ENCODE results near the gene MUC6.

Gene MUC6

DNA sequence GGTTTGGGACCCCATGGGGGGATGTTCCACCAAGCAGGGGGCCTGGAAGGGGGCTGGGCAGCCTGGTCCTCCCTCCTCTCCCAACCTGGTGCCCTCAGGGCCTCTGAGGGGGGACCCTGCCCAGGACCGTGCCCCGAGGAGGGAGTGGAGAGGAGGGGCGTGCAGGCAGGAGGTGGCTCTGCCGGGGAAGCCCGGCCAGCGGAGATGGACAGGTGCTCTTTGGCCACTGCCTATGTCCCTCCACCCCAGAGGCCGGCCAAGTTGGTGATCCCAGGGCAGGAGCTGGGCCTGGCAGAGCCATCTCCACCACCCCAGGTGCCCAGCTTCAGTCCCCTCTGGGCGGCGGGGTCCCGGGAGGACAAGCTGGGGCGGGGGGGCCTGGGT lies 40.5 kb upstream of the MUC6 start (continued):
- TF ChIP-seq ZNF398 (tag by site-specific recombination; IDR thresholded peaks at IDR 0.05) (no peak), ZNF223 (tag by site-specific recombination; IDR thresholded peaks at IDR 0.05) (no peak), ZNF501 (tag by site-specific recombination; IDR thresholded peaks at IDR 0.05) (no peak), ZNF670 (tag by site-specific recombination; IDR thresholded peaks at IDR 0.05; ENCODE audit: low read depth) (no peak), ZNF341 (tag by site-specific recombination; IDR thresholded peaks at IDR 0.05; ENCODE audit: low read depth) (no peak)

- no peaks in the 10 kb centered on the region for H3K36me3 ChIP-seq (ENCODE audit: control insufficient read depth in 2 of 2, insufficient read depth in 1 of 2, low read length in 2 of 2)
- ChIA-PET POLR2A (no interaction called here), CTCF (no interaction called here)
- no peak overlapping the region for H3K4me3 ChIP-seq (ENCODE audit: low read depth, low read length)
- no peaks in the 10 kb centered on the region for H3K4me1 ChIP-seq (ENCODE audit: control insufficient read depth, insufficient read depth, low read length)
- TF ChIP-seq RBAK (tag by site-specific recombination; IDR thresholded peaks at IDR 0.05) (no peak), KLF8 (tag by site-specific recombination; IDR thresholded peaks at IDR 0.05) (no peak), ZNF211 (tag by site-specific recombination; IDR thresholded peaks at IDR 0.05; ENCODE audit: low read depth) (no peak), ZNF292 (tag by site-specific recombination; IDR thresholded peaks at IDR 0.05; ENCODE audit: borderline replicate concordance, low read depth) (no peak), ZNF571 (tag by site-specific recombination; IDR thresholded peaks at IDR 0.05) (no peak), SP7 (tag by site-specific recombination; IDR thresholded peaks at IDR 0.05) (no peak), AEBP2 (tag by site-specific recombination; IDR thresholded peaks at IDR 0.05; ENCODE audit: borderline replicate concordance) (no peak)
- TF ChIP-seq, protein P1, sequence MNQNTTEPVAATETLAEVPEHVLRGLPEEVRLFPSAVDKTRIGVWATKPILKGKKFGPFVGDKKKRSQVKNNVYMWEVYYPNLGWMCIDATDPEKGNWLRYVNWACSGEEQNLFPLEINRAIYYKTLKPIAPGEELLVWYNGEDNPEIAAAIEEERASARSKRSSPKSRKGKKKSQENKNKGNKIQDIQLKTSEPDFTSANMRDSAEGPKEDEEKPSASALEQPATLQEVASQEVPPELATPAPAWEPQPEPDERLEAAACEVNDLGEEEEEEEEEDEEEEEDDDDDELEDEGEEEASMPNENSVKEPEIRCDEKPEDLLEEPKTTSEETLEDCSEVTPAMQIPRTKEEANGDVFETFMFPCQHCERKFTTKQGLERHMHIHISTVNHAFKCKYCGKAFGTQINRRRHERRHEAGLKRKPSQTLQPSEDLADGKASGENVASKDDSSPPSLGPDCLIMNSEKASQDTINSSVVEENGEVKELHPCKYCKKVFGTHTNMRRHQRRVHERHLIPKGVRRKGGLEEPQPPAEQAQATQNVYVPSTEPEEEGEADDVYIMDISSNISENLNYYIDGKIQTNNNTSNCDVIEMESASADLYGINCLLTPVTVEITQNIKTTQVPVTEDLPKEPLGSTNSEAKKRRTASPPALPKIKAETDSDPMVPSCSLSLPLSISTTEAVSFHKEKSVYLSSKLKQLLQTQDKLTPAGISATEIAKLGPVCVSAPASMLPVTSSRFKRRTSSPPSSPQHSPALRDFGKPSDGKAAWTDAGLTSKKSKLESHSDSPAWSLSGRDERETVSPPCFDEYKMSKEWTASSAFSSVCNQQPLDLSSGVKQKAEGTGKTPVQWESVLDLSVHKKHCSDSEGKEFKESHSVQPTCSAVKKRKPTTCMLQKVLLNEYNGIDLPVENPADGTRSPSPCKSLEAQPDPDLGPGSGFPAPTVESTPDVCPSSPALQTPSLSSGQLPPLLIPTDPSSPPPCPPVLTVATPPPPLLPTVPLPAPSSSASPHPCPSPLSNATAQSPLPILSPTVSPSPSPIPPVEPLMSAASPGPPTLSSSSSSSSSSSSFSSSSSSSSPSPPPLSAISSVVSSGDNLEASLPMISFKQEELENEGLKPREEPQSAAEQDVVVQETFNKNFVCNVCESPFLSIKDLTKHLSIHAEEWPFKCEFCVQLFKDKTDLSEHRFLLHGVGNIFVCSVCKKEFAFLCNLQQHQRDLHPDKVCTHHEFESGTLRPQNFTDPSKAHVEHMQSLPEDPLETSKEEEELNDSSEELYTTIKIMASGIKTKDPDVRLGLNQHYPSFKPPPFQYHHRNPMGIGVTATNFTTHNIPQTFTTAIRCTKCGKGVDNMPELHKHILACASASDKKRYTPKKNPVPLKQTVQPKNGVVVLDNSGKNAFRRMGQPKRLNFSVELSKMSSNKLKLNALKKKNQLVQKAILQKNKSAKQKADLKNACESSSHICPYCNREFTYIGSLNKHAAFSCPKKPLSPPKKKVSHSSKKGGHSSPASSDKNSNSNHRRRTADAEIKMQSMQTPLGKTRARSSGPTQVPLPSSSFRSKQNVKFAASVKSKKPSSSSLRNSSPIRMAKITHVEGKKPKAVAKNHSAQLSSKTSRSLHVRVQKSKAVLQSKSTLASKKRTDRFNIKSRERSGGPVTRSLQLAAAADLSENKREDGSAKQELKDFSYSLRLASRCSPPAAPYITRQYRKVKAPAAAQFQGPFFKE (tag by site-specific recombination; IDR thresholded peaks at IDR 0.05; ENCODE audit: borderline replicate concordance): no peak
- TF ChIP-seq, protein P2, sequence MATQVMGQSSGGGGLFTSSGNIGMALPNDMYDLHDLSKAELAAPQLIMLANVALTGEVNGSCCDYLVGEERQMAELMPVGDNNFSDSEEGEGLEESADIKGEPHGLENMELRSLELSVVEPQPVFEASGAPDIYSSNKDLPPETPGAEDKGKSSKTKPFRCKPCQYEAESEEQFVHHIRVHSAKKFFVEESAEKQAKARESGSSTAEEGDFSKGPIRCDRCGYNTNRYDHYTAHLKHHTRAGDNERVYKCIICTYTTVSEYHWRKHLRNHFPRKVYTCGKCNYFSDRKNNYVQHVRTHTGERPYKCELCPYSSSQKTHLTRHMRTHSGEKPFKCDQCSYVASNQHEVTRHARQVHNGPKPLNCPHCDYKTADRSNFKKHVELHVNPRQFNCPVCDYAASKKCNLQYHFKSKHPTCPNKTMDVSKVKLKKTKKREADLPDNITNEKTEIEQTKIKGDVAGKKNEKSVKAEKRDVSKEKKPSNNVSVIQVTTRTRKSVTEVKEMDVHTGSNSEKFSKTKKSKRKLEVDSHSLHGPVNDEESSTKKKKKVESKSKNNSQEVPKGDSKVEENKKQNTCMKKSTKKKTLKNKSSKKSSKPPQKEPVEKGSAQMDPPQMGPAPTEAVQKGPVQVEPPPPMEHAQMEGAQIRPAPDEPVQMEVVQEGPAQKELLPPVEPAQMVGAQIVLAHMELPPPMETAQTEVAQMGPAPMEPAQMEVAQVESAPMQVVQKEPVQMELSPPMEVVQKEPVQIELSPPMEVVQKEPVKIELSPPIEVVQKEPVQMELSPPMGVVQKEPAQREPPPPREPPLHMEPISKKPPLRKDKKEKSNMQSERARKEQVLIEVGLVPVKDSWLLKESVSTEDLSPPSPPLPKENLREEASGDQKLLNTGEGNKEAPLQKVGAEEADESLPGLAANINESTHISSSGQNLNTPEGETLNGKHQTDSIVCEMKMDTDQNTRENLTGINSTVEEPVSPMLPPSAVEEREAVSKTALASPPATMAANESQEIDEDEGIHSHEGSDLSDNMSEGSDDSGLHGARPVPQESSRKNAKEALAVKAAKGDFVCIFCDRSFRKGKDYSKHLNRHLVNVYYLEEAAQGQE (tag by site-specific recombination; IDR thresholded peaks at IDR 0.05): no peak
- TF ChIP-seq, protein P3, sequence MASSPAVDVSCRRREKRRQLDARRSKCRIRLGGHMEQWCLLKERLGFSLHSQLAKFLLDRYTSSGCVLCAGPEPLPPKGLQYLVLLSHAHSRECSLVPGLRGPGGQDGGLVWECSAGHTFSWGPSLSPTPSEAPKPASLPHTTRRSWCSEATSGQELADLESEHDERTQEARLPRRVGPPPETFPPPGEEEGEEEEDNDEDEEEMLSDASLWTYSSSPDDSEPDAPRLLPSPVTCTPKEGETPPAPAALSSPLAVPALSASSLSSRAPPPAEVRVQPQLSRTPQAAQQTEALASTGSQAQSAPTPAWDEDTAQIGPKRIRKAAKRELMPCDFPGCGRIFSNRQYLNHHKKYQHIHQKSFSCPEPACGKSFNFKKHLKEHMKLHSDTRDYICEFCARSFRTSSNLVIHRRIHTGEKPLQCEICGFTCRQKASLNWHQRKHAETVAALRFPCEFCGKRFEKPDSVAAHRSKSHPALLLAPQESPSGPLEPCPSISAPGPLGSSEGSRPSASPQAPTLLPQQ (tag by site-specific recombination; IDR thresholded peaks at IDR 0.05): no peak
- no peaks in the 10 kb centered on the region for H3K9me3 ChIP-seq (ENCODE audit: control insufficient read depth, insufficient read depth, low read depth, low read length)
- no peak overlapping the region for H3K27ac ChIP-seq (ENCODE audit: extremely low read depth, low read depth, low read length)
Observed at GRCh38 chr11:1076061-1076665, 39.6 kb upstream of the MUC6 start.
